ENCODE data around the gene XPO6. TPM values are rescaled to one million over a fixed set of nuclear protein-coding genes. Genes with fewer than 3 reads are reported as not detected.

XPO6 gene
- total and polyA plus RNA-seq, 2 of the 13 experiments (the other 11 are each of a cell fraction or from before 2014, with no cell fraction given): 109 to 129 TPM

- no TSS peak for BruUV-seq (replicated peaks)
Observed at GRCh38 chr16:28061352-28062101, 150.2 kb downstream of the XPO6 start.

More at GRCh38 chr16:28061352-28062101, 150.2 kb downstream of the XPO6 start:
- WGBS (ENCODE audit: low lambda C conversion rate): 12% methylated on average over 10 of the region's 10 CpGs
- intact Hi-C loops (cut with micrococcal nuclease; ENCODE audit: unreplicated experiment) (no loop called here), in situ Hi-C loops (cut with HindIII; ENCODE audit: extremely low pct_ligation_motif_present, low pct_unique_long_range_greater_than_20kb) (no loop called here)
- ATAC-seq (no peak), FAIRE-seq (no peak), DNase-seq (ENCODE audit: low spot score) (no peak)
- H3K9me3 ChIP-seq (ENCODE audit: low read length): no peaks in the 10 kb centered on the region
- CTCF ChIA-PET (ENCODE audit: low intra/inter-chr PET ratio, low total read pairs): no interaction called here
- no peaks in the 10 kb centered on the region for H3K4me1 ChIP-seq (ENCODE audit: insufficient read depth, low read length)
- no peak overlapping the region for H3K4me2 ChIP-seq (ENCODE audit: low read depth, low read length)
- 0 out of 2 replicates have a peak, but pooled peaks have one; percentile 36 for TF ChIP-seq ZKSCAN1 (IDR thresholded peaks at IDR 0.05; ENCODE audit: low read length)
- no peak for TF ChIP-seq NFIB (CRISPR knock-in tag; IDR thresholded peaks at IDR 0.05; ENCODE audit: borderline replicate concordance)
- TF ChIP-seq PCBP2 (optimal IDR thresholded peaks at IDR 0.05; ENCODE audit: low read depth, low read length, poor library complexity, severe bottlenecking): no peak
- no peak for TF ChIP-seq NFAT5 (CRISPR knock-in tag; IDR thresholded peaks at IDR 0.05)
- no peak for TF ChIP-seq ZNF576 (CRISPR knock-in tag; IDR thresholded peaks at IDR 0.05)
- TF ChIP-seq ZNF224 (CRISPR knock-in tag; IDR thresholded peaks at IDR 0.05): no peak
- no peak for TF ChIP-seq ZMYM3 (CRISPR knock-in tag; IDR thresholded peaks at IDR 0.05)
- H4K20me1 ChIP-seq (ENCODE audit: insufficient read depth, low read length): peaks cover 3% of the 10 kb centered on the region; the same call in 1 of the 2 replicates
- no peak overlapping the region for H3K4me3 ChIP-seq (replicated peaks in 1 of 3; ENCODE audit: insufficient read depth in 1 of 3, low read depth in 2 of 3, low read length in 3 of 3)
- no peak overlapping the region for H2AFZ ChIP-seq (ENCODE audit: low read length)
- no peak overlapping the region for H3K27ac ChIP-seq (ENCODE audit: extremely low read length, insufficient read depth, low read length)
- no peaks in the 10 kb centered on the region for H3K36me3 ChIP-seq (replicated peaks in 1 of 2; ENCODE audit: control insufficient read depth in 1 of 2, insufficient read depth in 2 of 2, low read length in 2 of 2)
- peaks cover 29 to 88% of the 10 kb centered on the region in 2 experiments for H3K27me3 ChIP-seq (ENCODE audit: control insufficient read depth in 1 of 2, insufficient read depth in 2 of 2, low read length in 2 of 2)
- H3K79me2 ChIP-seq (ENCODE audit: insufficient read depth, low read length): no peaks in the 10 kb centered on the region
- POLR2A ChIA-PET: no interaction called here
- no peak overlapping the region for H3K9ac ChIP-seq (ENCODE audit: insufficient read depth, low read depth, low read length)
